Rectal smooth muscle tissue (tissue), 1 donor: ENCODE measurements around the gene MRGPRX3.
"Not testable (repeated sequence)": the region's sequence is repeated elsewhere in the genome, so short reads cannot be mapped to it uniquely, and the experiment has no call there.

Experiments used
- H3K27ac ChIP-seq: one replicate; pipeline ENCODE4 v1.7.0; 2013; ENCODE audit warnings: low read depth, low read length, inconsistent platforms
- H3K27me3 ChIP-seq: one replicate; pipeline ENCODE4 v1.7.0; 2013; ENCODE audit warnings: low read length; ENCODE audit not compliant: control insufficient read depth, insufficient read depth
- H3K36me3 ChIP-seq: one replicate; pipeline ENCODE4 v1.7.0; 2013; ENCODE audit warnings: low read length; ENCODE audit not compliant: control insufficient read depth, insufficient read depth
- H3K4me1 ChIP-seq: one replicate; pipeline ENCODE4 v1.7.0; 2013; ENCODE audit warnings: low read length; ENCODE audit not compliant: control insufficient read depth, insufficient read depth
- H3K4me3 ChIP-seq: one replicate; pipeline ENCODE4 v1.7.0; 2013; ENCODE audit warnings: low read length
- H3K9ac ChIP-seq: one replicate; pipeline ENCODE4 v1.7.0; 2013; ENCODE audit warnings: low read length

The MRGPRX3 gene

GRCh38 chr11:18121331-18121828 is 11.0 kb upstream of the MRGPRX3 start:
- H3K9ac ChIP-seq, H3K27ac ChIP-seq, H3K36me3 ChIP-seq, H3K4me3 ChIP-seq, H3K4me1 ChIP-seq, H3K27me3 ChIP-seq: not testable (repeated sequence)

GRCh38 chr11:18131115-18131514 is 1.3 kb upstream of the MRGPRX3 start:
- not testable (repeated sequence) for H3K4me3 ChIP-seq, H3K36me3 ChIP-seq, H3K4me1 ChIP-seq, H3K27me3 ChIP-seq, H3K9ac ChIP-seq, H3K27ac ChIP-seq

GRCh38 chr11:18135308-18135707 is 2.9 kb downstream of the MRGPRX3 start:
- H3K9ac ChIP-seq: no peak overlapping the region
- H3K4me1 ChIP-seq: no peaks in the 10 kb centered on the region
- H3K27ac ChIP-seq: no peak overlapping the region
- H3K4me3 ChIP-seq: no peak overlapping the region
- no peaks in the 10 kb centered on the region for H3K27me3 ChIP-seq
- H3K36me3 ChIP-seq: no peaks in the 10 kb centered on the region

GRCh38 chr11:18137186-18137800 is 4.9 kb downstream of the MRGPRX3 start:
- H3K27ac ChIP-seq: no peak overlapping the region

GRCh38 chr11:18140145-18140544 is 7.8 kb downstream of the MRGPRX3 start:
- Histone ChIP-seq H3K4me1 (no peaks in the 10 kb centered on the region), H3K36me3 (no peaks in the 10 kb centered on the region), H3K27ac (no peak overlapping the region), H3K4me3 (no peak overlapping the region), H3K9ac (no peak overlapping the region), H3K27me3 (no peaks in the 10 kb centered on the region)

More at GRCh38 chr11:18137186-18137800, 4.9 kb downstream of the MRGPRX3 start:
- Histone ChIP-seq H3K4me3 (no peak overlapping the region), H3K4me1 (no peaks in the 10 kb centered on the region), H3K36me3 (no peaks in the 10 kb centered on the region), H3K9ac (no peak overlapping the region), H3K27me3 (no peaks in the 10 kb centered on the region)

GRCh38 chr11:18144243-18144642 is 11.9 kb downstream of the MRGPRX3 start:
- no peaks in the 10 kb centered on the region for H3K27me3 ChIP-seq
- H3K4me1 ChIP-seq: no peaks in the 10 kb centered on the region
- H3K9ac ChIP-seq: no peak overlapping the region
- no peak overlapping the region for H3K27ac ChIP-seq
- no peaks in the 10 kb centered on the region for H3K36me3 ChIP-seq
- no peak overlapping the region for H3K4me3 ChIP-seq

GRCh38 chr11:18145025-18145424 is 12.7 kb downstream of the MRGPRX3 start:
- Histone ChIP-seq H3K4me3 (no peak overlapping the region), H3K4me1 (no peaks in the 10 kb centered on the region), H3K36me3 (no peaks in the 10 kb centered on the region), H3K27me3 (no peaks in the 10 kb centered on the region), H3K9ac (no peak overlapping the region), H3K27ac (no peak overlapping the region)

GRCh38 chr11:18145837-18146236 is 13.5 kb downstream of the MRGPRX3 start:
- Histone ChIP-seq H3K27ac (no peak overlapping the region), H3K4me3 (no peak overlapping the region), H3K36me3 (no peaks in the 10 kb centered on the region), H3K27me3 (no peaks in the 10 kb centered on the region), H3K9ac (no peak overlapping the region), H3K4me1 (no peaks in the 10 kb centered on the region)

GRCh38 chr11:18151581-18151980 is 19.2 kb downstream of the MRGPRX3 start:
- no peaks in the 10 kb centered on the region for H3K4me1 ChIP-seq
- H3K36me3 ChIP-seq: no peaks in the 10 kb centered on the region
- no peak overlapping the region for H3K4me3 ChIP-seq
- no peaks in the 10 kb centered on the region for H3K27me3 ChIP-seq
- H3K27ac ChIP-seq: no peak overlapping the region
- no peak overlapping the region for H3K9ac ChIP-seq

GRCh38 chr11:18168372-18168771 is 36.0 kb downstream of the MRGPRX3 start:
- no peaks in the 10 kb centered on the region for H3K4me1 ChIP-seq
- no peaks in the 10 kb centered on the region for H3K36me3 ChIP-seq
- no peak overlapping the region for H3K27ac ChIP-seq
- H3K9ac ChIP-seq: no peak overlapping the region
- no peak overlapping the region for H3K4me3 ChIP-seq
- H3K27me3 ChIP-seq: no peaks in the 10 kb centered on the region

- Histone ChIP-seq H3K27me3 (no peaks in the 10 kb centered on the region), H3K36me3 (no peaks in the 10 kb centered on the region), H3K9ac (no peak overlapping the region), H3K27ac (no peak overlapping the region), H3K4me3 (no peak overlapping the region), H3K4me1 (no peaks in the 10 kb centered on the region)
Observed at GRCh38 chr11:18171377-18172000, 39.1 kb downstream of the MRGPRX3 start.

- Histone ChIP-seq H3K36me3 (no peaks in the 10 kb centered on the region), H3K4me1 (no peaks in the 10 kb centered on the region), H3K27ac (no peak within 1 kb of the TSS), H3K9ac (no peak within 1 kb of the TSS), H3K4me3 (no peak within 1 kb of the TSS), H3K27me3 (no peaks in the 10 kb centered on the region)
Observed at GRCh38 chr11:18172666-18173065, 40.3 kb downstream of the MRGPRX3 start, which contains the start of gene MRGPRX4. Gene MRGPRX4 (plus strand): TSS chr11:18172837. CDS start chr11:18173257, 420 bp downstream.
